IPS DF 4.7 (cell line): Measurements from ENCODE around the gene SMYD3.

ENCODE experiments used
- DNase-seq: peaks from one replicate; pipeline ENCODE4 v3.0.0-alpha.2; 2013; ENCODE audit warnings: low spot score; ENCODE audit errors: extremely low read depth

The SMYD3 gene

GRCh38 chr1:246218686-246219085 is 288.4 kb downstream of the SMYD3 start:
- DNase-seq, result no peak

- DNase-seq, result no peak
Observed at GRCh38 chr1:246216906-246217305, 290.2 kb downstream of the SMYD3 start.

GRCh38 chr1:246215510-246215903 is 291.6 kb downstream of the SMYD3 start:
- no peak for DNase-seq

GRCh38 chr1:246214708-246215509 is 292.2 kb downstream of the SMYD3 start:
- DNase-seq, result no peak

- DNase-seq, result no peak
Observed at GRCh38 chr1:246213947-246214346, 293.1 kb downstream of the SMYD3 start.

- DNase-seq, result no peak
Observed at GRCh38 chr1:246213502-246213901, 293.6 kb downstream of the SMYD3 start.

GRCh38 chr1:246213036-246213435 is 294.0 kb downstream of the SMYD3 start:
- no peak for DNase-seq

GRCh38 chr1:246212013-246212412 is 295.1 kb downstream of the SMYD3 start:
- no peak for DNase-seq

- no peak for DNase-seq
Observed at GRCh38 chr1:246210756-246211155, 296.3 kb downstream of the SMYD3 start.

GRCh38 chr1:246208105-246208504 is 299.0 kb downstream of the SMYD3 start:
- no peak for DNase-seq

GRCh38 chr1:246203180-246203579 is 303.9 kb downstream of the SMYD3 start:
- no peak for DNase-seq

- no peak for DNase-seq
Observed at GRCh38 chr1:246200738-246201137, 306.3 kb downstream of the SMYD3 start.

GRCh38 chr1:246200225-246200624 is 306.9 kb downstream of the SMYD3 start:
- DNase-seq, result no peak

GRCh38 chr1:246199086-246199645 is 307.9 kb downstream of the SMYD3 start:
- DNase-seq, result no peak

GRCh38 chr1:246198115-246198816 is 308.8 kb downstream of the SMYD3 start:
- DNase-seq, result no peak

- DNase-seq, result no peak
Observed at GRCh38 chr1:246197076-246197475, 310.0 kb downstream of the SMYD3 start.

- no peak for DNase-seq
Observed at GRCh38 chr1:246195296-246195695, 311.8 kb downstream of the SMYD3 start.

GRCh38 chr1:246193537-246193936 is 313.5 kb downstream of the SMYD3 start:
- no peak for DNase-seq

GRCh38 chr1:246189126-246189525 is 318.0 kb downstream of the SMYD3 start:
- no peak for DNase-seq

- DNase-seq, result no peak
Observed at GRCh38 chr1:246187834-246188372, 319.2 kb downstream of the SMYD3 start.

- no peak for DNase-seq
Observed at GRCh38 chr1:246184503-246184902, 322.6 kb downstream of the SMYD3 start.

GRCh38 chr1:246182149-246182851 is 324.8 kb downstream of the SMYD3 start:
- no peak for DNase-seq
